Stimulated activated CD8-positive, alpha-beta memory T cell treated with anti-CD3 and anti-CD28 coated beads, Interleukin-12 subunit alpha, Interleukin-12 subunit beta, amount 100 ng/mL, for 24 hours (primary cell): ENCODE results near the gene SLC18A2.

Experiments
- DNase-seq: peaks from one replicate; pipeline ENCODE4 v3.0.0-alpha.2; 2020; ENCODE audit errors: extremely low read depth

Gene SLC18A2

GRCh38 chr10:117237401-117237991 is 3.4 kb upstream of the SLC18A2 start:
- DNase-seq = no peak

- no peak for DNase-seq
Observed at GRCh38 chr10:117239051-117239450, 1.9 kb upstream of the SLC18A2 start.

- no peak for DNase-seq
Observed at GRCh38 chr10:117239721-117240620, 943 bp upstream of the SLC18A2 start.

- no peak for DNase-seq
Observed at GRCh38 chr10:117241541-117242462, 888 bp downstream of the SLC18A2 start.

- DNase-seq = no peak
Observed at GRCh38 chr10:117242463-117242832, 1.5 kb downstream of the SLC18A2 start.

- DNase-seq = no peak
Observed at GRCh38 chr10:117246997-117247671, 6.2 kb downstream of the SLC18A2 start.

GRCh38 chr10:117248750-117249465 is 8.0 kb downstream of the SLC18A2 start:
- no peak for DNase-seq

GRCh38 chr10:117249493-117250093 is 8.7 kb downstream of the SLC18A2 start:
- no peak for DNase-seq

- no peak for DNase-seq
Observed at GRCh38 chr10:117250411-117250810, 9.5 kb downstream of the SLC18A2 start.

- no peak for DNase-seq
Observed at GRCh38 chr10:117253908-117254307, 13.0 kb downstream of the SLC18A2 start.

- DNase-seq = no peak
Observed at GRCh38 chr10:117254338-117254737, 13.4 kb downstream of the SLC18A2 start.

GRCh38 chr10:117254774-117255735 is 14.1 kb downstream of the SLC18A2 start:
- DNase-seq = no peak

GRCh38 chr10:117255835-117256460 is 15.0 kb downstream of the SLC18A2 start:
- no peak for DNase-seq

- no peak for DNase-seq
Observed at GRCh38 chr10:117256910-117257309, 16.0 kb downstream of the SLC18A2 start.

GRCh38 chr10:117257721-117258120 is 16.8 kb downstream of the SLC18A2 start:
- no peak for DNase-seq

GRCh38 chr10:117259279-117259678 is 18.4 kb downstream of the SLC18A2 start:
- no peak for DNase-seq

GRCh38 chr10:117260084-117260483 is 19.2 kb downstream of the SLC18A2 start:
- no peak for DNase-seq

- DNase-seq = no peak
Observed at GRCh38 chr10:117261501-117261900, 20.6 kb downstream of the SLC18A2 start.
